GM21447 (cell line): Measurements from ENCODE around the gene POLG2.
"Not testable (repeated sequence)": the region's sequence is repeated elsewhere in the genome, so short reads cannot be mapped to it uniquely, and the experiment has no call there.

Experiments used
- ATAC-seq: cut with Tn5 transposase; IDR thresholded peaks from one replicate; pipeline ENCODE4 v1.9.1; 2021; ENCODE audit not compliant: unreplicated experiment

Gene POLG2

DNA sequence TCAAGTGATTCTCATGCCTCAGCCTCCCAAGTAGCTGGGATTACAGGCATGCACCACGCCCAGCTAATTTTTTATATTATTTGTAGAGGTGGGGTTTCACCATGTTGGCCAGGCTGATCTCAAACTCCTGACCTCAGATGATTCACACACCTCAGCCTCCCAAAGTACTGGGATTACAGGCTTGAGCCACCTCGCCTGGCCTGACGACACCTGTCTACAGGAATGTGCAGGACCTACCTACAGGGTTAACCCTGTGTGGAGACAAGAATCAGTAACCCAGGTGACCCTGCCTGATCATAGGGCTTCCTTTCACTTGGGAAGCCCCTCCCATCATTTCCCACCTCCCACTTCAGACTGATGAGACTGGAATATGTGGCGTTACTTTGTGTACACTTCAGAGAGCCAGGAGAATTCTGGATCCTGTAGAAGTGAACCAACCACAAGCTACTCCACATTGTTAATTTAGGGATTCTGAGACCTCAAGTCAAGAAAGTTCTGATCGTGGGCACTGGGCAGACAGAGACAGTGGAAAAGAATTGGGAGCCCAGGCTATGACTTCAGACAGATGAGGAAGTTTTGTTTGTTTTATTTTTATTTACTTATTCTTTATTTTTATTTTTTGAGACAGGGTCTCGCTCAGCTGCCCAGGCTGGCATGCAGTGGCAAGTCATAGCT, 53.6 kb downstream of the POLG2 start:
- no peak for ATAC-seq

DNA sequence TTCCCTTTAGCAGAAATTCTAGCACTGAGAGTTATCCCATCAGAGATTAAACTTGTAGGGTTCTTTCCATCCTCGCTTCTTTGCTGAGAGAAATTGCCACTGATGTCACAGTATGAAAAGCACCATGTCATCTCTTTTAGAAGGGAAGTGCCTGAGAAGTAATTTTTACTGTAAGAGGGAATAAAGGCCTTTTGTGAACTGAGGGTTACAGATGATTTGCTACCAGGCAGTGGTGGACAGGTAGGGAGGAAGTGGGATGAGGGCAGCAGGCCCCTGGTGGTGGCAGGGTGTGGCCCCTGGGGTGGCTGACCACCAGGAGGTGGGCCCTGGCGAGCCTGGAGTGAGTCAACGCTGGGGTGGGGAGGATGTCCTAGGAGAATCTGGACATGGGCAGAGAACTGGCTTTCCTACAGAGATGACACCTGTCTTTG, 54.3 kb downstream of the POLG2 start:
- no peak for ATAC-seq

DNA sequence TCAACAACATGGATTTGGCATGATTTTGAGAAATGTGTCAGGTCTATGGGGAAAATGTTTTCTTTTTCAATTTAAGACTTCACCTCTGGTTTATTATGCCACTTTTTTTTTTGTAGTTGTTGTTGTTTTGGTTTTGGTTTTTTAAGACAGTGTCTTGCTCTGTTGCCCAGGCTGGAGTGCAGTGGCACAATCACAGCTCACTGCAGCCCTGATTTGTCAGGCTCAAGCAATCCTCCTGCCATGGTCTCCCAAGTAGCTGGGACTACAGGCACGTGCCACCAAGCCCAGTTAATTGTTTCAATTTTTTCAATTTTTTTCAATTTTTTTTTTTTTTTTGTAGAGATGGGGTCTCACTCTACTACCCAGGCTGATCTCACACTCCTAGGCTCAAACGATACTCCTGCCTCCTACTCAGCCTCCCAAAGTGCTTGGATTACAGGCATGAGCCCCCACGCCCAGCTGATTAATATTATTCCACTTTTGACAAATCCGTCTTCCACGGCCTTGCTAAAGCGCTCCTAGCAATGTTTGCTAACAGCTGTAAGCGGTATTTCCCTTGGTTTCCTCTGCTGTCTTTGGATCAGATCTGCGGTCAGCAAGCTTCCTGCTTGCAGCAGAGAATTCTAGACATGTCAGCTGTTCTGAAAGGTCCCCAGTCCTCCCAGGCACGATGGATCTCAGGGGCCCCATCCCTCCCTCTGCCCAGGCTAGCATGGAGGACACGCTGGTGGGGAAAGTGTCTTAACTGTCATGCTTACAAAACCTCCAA, 54.9 kb downstream of the POLG2 start:
- no peak for ATAC-seq

DNA sequence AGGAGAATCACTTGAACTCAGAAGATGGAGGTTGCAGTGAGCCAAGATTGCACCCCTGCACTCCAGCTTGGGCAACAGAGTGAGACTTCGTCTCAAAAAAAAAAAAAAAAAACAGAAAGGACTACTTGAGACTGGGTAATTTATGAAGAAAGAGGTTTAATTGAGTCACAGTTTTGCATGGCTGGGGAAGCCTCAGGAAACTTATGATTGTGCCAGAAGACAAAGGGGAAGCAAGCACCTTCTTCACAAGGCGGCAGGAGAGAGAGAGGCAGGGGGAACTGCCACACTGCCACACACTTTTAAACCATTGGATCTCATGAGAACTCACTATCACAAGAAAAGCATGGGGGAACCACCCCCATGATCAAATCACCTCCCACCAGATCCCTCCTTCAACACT, 56.9 kb downstream of the POLG2 start:
- ATAC-seq = no peak

DNA sequence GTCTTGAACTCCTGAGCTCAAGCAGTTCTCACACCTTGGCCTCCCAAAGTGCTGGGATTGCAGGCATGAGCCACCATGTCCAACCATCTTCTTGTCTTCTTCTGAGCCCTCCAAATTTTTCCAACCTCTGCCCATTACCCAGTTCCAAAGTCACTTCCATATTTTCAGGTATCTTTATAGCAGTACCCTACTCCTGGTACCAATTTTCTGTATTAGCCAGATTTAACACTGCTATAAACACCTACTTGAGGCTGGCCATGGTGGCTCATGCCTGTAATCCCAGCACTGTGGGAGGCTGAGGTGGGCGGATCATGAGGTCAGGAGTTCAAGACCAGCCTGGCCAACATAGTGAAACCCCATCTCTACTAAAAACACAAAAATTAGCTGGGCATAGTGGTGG, 57.3 kb downstream of the POLG2 start:
- ATAC-seq = not testable (repeated sequence)

DNA sequence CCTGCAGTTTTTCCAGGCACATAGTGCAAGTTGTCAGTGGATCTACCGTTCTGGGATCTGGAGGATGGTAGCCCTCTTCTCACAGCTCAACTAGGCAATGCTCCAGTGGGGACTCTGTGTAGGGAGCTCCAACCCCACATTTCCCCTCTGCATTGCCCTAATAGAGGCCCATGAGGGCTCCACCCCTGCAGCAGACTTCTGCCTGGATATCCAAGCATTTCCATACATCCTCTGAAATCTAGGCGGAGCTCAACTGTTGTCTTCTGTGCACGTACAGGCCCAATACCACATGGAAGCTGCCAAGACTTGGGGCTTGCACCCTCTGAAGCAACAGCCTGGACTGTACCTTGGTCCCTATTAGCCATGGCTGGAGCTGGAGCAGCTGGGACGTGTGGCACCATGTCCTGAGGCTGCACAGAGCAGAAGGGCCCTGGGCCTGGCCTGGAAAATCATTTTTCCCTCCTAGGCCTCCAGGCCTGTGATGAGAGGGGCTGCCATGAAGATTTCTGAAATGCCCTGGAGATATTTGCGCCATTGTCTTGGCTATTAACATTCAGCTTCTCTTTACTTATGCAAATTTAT, 58.8 kb downstream of the POLG2 start:
- no peak for ATAC-seq

DNA sequence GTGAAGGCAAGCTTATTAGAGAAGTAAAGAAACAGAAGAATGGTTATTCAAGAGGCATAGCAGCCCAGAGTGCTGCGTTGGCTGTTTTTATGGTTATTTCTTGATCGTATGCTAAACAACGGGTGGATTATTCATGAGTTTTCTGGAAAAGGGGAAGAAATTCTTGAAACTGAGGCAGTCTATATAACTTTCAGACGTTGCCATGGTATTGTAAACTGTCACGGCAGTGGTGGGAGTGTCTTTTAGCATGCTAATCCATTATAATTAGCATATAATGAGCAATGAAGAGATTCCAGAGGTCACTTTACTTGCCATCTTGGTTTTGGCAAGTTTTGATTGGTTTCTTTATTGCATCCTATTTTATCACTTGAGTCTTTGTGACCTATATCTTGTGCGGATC, 65.3 kb downstream of the POLG2 start:
- ATAC-seq = no peak

DNA sequence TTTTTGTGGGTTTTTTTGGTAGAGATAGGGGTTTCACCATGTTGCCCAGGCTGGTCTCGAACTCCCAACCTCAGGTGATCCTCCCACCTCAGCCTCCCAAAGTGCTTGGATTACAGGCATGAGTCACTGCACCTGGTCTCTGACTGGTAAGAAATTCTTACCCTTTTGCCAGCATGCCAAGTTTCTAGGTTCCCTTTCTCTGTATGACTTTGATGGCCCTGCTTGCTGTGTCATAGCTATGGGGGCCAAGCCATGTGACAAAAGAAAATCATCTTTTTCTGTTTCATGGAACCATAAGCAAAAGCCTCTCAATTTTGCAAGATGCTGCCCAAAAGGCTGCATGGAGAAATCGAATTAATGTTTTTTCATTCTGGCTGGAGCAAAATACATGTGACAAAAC, 66.8 kb downstream of the POLG2 start:
- ATAC-seq = not testable (repeated sequence)

DNA sequence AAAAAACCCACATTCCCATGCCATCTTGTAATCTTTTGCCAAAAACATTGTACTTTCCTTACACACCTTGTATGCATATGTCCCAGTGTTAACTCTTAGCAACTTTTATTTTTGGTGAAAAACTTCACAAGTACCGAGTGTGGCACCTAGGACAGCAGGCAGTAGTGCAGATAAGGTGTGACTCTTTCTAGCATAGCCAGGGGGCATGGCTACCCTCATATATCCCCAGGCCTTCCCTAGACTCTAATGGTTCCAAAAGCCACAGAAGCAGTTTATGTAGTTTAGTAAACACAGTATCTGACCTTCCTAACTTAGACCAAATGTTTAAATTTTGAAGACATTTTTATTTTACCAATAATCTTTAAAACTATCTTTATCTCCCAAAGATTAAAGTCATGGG, 68.4 kb downstream of the POLG2 start:
- ATAC-seq = no peak
